Measurements from ENCODE around the gene IRGC. TPM values are rescaled to one million over a fixed set of nuclear protein-coding genes. Genes with fewer than 3 reads are reported as not detected.

IRGC gene
- total and polyA plus RNA-seq, 9 of the 15 experiments (the other 6 are each of a cell fraction or from before 2014, with no cell fraction given): not detected

DNA sequence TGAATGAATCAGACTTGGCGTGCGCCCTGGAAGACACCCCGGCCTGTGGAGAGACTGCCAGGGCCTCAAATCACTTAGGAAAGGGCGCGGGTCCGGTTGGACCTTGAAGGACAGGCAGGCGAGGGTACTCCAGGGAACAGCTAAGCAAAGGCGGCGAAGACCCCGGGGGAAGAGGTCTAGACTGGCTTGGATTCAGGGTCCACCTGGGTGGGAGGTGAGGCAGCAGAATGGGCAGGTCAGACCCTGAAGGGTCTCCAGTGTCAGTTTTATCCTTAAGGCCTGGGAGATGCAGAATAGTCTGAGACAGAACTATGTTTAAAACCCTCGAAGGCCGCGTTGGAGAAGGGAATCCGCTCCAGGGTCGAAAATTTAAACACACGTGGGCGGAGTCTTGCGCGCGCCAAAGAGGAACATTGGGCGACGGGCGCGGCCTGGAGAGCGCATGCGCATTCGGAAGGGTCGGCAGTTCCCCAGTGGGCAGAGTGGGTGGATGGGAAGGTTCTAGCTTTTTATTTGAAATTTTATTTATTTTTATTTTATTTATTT lies 39.5 kb downstream of the IRGC start (continued):
- TF ChIP-seq HSF4 (CRISPR knock-in tag; IDR thresholded peaks at IDR 0.05; ENCODE audit: borderline replicate concordance) (no peak), ZNF830 (CRISPR knock-in tag; IDR thresholded peaks at IDR 0.05) (0 out of 2 replicates have a peak, but pooled peaks have one; percentile 53), NUFIP1 (IDR thresholded peaks at IDR 0.05; ENCODE audit: partially characterized antibody) (no peak), ZFP1 (CRISPR knock-in tag; IDR thresholded peaks at IDR 0.05) (no peak), ZNF146 (CRISPR knock-in tag; IDR thresholded peaks at IDR 0.05; ENCODE audit: unreplicated experiment) (no peak), ARNT (IDR thresholded peaks at IDR 0.05) (peak in 1 of 2 experiments; percentile 43; a peak in 1 of 4 replicates), CHD1 (IDR thresholded peaks at IDR 0.05; ENCODE audit: low read length) (peak; percentile 81), NBN (IDR thresholded peaks at IDR 0.05; ENCODE audit: low read depth) (peak; percentile 30; the same call in 1 of the 2 replicates), HNRNPL (IDR thresholded peaks at IDR 0.05; ENCODE audit: low read depth, low read length) (no peak), BRD4 (IDR thresholded peaks at IDR 0.05) (peak; percentile 94), POLR2B (IDR thresholded peaks at IDR 0.05; ENCODE audit: low read depth, partially characterized antibody) (no peak), THRA (IDR thresholded peaks at IDR 0.05) (no peak), FOXM1 (IDR thresholded peaks at IDR 0.05; ENCODE audit: low read depth) (peak; percentile 77), FOXM1 (CRISPR knock-in tag; IDR thresholded peaks at IDR 0.05; ENCODE audit: low read depth) (no peak), ATF1 (CRISPR knock-in tag; IDR thresholded peaks at IDR 0.05) (no peak), ATF1 (tag; IDR thresholded peaks at IDR 0.05) (no peak), ZNF347 (CRISPR knock-in tag; IDR thresholded peaks at IDR 0.05; ENCODE audit: low read depth) (no peak), CBFB (CRISPR knock-in tag; IDR thresholded peaks at IDR 0.05) (no peak), JUNB (CRISPR knock-in tag; conservative IDR thresholded peaks at IDR 0.05) (no peak), PRPF4 (IDR thresholded peaks at IDR 0.05; ENCODE audit: insufficient read depth, low read depth, low read length, poor library complexity, severe bottlenecking) (no peak), SIRT6 (IDR thresholded peaks at IDR 0.05; ENCODE audit: low read depth, low read length) (no peak), HEY1 (CRISPR knock-in tag; IDR thresholded peaks at IDR 0.05; ENCODE audit: borderline replicate concordance) (no peak), KLF16 (IDR thresholded peaks at IDR 0.05) (no peak), MED1 (CRISPR knock-in tag; IDR thresholded peaks at IDR 0.05; ENCODE audit: borderline replicate concordance) (no peak), MECOM (CRISPR knock-in tag; IDR thresholded peaks at IDR 0.05) (no peak), IRF1 (CRISPR knock-in tag; IDR thresholded peaks at IDR 0.05; ENCODE audit: borderline replicate concordance) (no peak), PPARD (CRISPR knock-in tag; IDR thresholded peaks at IDR 0.05) (no peak), EP300 (IDR thresholded peaks at IDR 0.05; ENCODE audit: low read length) (no peak; the same call in 1 of the 2 replicates)
- TF ChIP-seq, protein P1, sequence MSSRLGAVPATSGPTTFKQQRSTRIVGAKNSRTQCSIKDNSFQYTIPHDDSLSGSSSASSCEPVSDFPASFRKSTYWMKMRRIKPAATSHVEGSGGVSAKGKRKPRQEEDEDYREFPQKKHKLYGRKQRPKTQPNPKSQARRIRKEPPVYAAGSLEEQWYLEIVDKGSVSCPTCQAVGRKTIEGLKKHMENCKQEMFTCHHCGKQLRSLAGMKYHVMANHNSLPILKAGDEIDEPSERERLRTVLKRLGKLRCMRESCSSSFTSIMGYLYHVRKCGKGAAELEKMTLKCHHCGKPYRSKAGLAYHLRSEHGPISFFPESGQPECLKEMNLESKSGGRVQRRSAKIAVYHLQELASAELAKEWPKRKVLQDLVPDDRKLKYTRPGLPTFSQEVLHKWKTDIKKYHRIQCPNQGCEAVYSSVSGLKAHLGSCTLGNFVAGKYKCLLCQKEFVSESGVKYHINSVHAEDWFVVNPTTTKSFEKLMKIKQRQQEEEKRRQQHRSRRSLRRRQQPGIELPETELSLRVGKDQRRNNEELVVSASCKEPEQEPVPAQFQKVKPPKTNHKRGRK (tag; IDR thresholded peaks at IDR 0.05): no peak

Measured in K562 (cell line).